GM18870 (cell line): ENCODE data around the gene TGM2.

Source experiments
- ATAC-seq: cut with Tn5 transposase; IDR thresholded peaks from one replicate; pipeline ENCODE4 v1.9.1; 2021; ENCODE audit warnings: moderate library complexity; ENCODE audit not compliant: unreplicated experiment

The TGM2 gene

GRCh38 chr20:38162878-38163875 lies 1.9 kb downstream of the TGM2 start:
- no peak for ATAC-seq

GRCh38 chr20:38162149-38162548 lies 2.9 kb downstream of the TGM2 start:
- ATAC-seq, result no peak

- no peak for ATAC-seq
These were observed 3.7 kb downstream of the TGM2 start for GRCh38 chr20:38161412-38161774.

GRCh38 chr20:38159957-38160756 lies 4.9 kb downstream of the TGM2 start:
- no peak for ATAC-seq

GRCh38 chr20:38159566-38159956 lies 5.5 kb downstream of the TGM2 start:
- ATAC-seq, result no peak

- no peak for ATAC-seq
These were observed 6.2 kb downstream of the TGM2 start for GRCh38 chr20:38158701-38159351.

GRCh38 chr20:38157635-38158495 lies 7.2 kb downstream of the TGM2 start:
- no peak for ATAC-seq

- ATAC-seq, result no peak
These were observed 8.0 kb downstream of the TGM2 start for GRCh38 chr20:38156888-38157634.

GRCh38 chr20:38156280-38156679 lies 8.8 kb downstream of the TGM2 start:
- ATAC-seq, result no peak

- no peak for ATAC-seq
These were observed 9.3 kb downstream of the TGM2 start for GRCh38 chr20:38155811-38156210.

- ATAC-seq, result no peak
These were observed 11.7 kb downstream of the TGM2 start for GRCh38 chr20:38153401-38153800.

- ATAC-seq, result no peak
These were observed 12.3 kb downstream of the TGM2 start for GRCh38 chr20:38152621-38153221.

- ATAC-seq, result no peak
These were observed 12.9 kb downstream of the TGM2 start for GRCh38 chr20:38152175-38152620.

- no peak for ATAC-seq
These were observed 13.6 kb downstream of the TGM2 start for GRCh38 chr20:38151455-38151854.

GRCh38 chr20:38150335-38151170 lies 14.5 kb downstream of the TGM2 start:
- ATAC-seq, result no peak

- ATAC-seq, result no peak
These were observed 16.6 kb downstream of the TGM2 start for GRCh38 chr20:38148328-38149102.

- no peak for ATAC-seq
These were observed 17.3 kb downstream of the TGM2 start for GRCh38 chr20:38147751-38148150.

- ATAC-seq, result no peak
These were observed 17.9 kb downstream of the TGM2 start for GRCh38 chr20:38147163-38147562.
